GM18507 (cell line): Measurements from ENCODE around the gene LPP.

Experiments
- DNase-seq: peaks from one replicate; pipeline ENCODE4 v3.0.0; 2011; ENCODE audit warnings: low read depth; ENCODE audit not compliant: insufficient read length; ENCODE audit errors: extremely low spot score
- FAIRE-seq: peaks from 2 replicates; lab custom pipeline; 2011; peaks lifted over from hg19 to GRCh38; lab: Jason Lieb, UNC

Gene LPP

GRCh38 chr3:188187053-188187452, 33.1 kb downstream of the LPP start:
- FAIRE-seq, result no peak
- no peak for DNase-seq

- FAIRE-seq, result no peak
- no peak for DNase-seq
These were observed 35.0 kb downstream of the LPP start for GRCh38 chr3:188188911-188189310.

GRCh38 chr3:188191460-188191859, 37.5 kb downstream of the LPP start:
- no peak for DNase-seq
- no peak for FAIRE-seq

- FAIRE-seq, result no peak
These were observed 38.1 kb downstream of the LPP start for GRCh38 chr3:188192034-188192433.

GRCh38 chr3:188194332-188194731, 40.4 kb downstream of the LPP start:
- FAIRE-seq (no peak), DNase-seq (no peak)

More at GRCh38 chr3:188192034-188192433, 38.1 kb downstream of the LPP start:
- no peak for DNase-seq

- DNase-seq, result no peak
- FAIRE-seq, result no peak
These were observed 42.5 kb downstream of the LPP start for GRCh38 chr3:188196232-188196990.

GRCh38 chr3:188197388-188197847, 43.5 kb downstream of the LPP start:
- DNase-seq (no peak), FAIRE-seq (no peak)

GRCh38 chr3:188198001-188198400, 44.0 kb downstream of the LPP start:
- DNase-seq (no peak), FAIRE-seq (no peak)

- FAIRE-seq, result no peak
- DNase-seq, result no peak
These were observed 44.9 kb downstream of the LPP start for GRCh38 chr3:188198760-188199327.

GRCh38 chr3:188199386-188199785, 45.4 kb downstream of the LPP start:
- no peak for DNase-seq
- FAIRE-seq, result no peak

- FAIRE-seq (no peak), DNase-seq (no peak)
These were observed 46.5 kb downstream of the LPP start for GRCh38 chr3:188200481-188200880.

GRCh38 chr3:188202358-188203138, 48.6 kb downstream of the LPP start:
- no peak for FAIRE-seq
- DNase-seq, result no peak

GRCh38 chr3:188204526-188204925, 50.6 kb downstream of the LPP start:
- DNase-seq (no peak), FAIRE-seq (no peak)

- DNase-seq, result no peak
- no peak for FAIRE-seq
These were observed 52.0 kb downstream of the LPP start for GRCh38 chr3:188205992-188206416.

GRCh38 chr3:188206787-188207186, 52.8 kb downstream of the LPP start:
- no peak for FAIRE-seq
- no peak for DNase-seq

GRCh38 chr3:188207941-188208515, 54.1 kb downstream of the LPP start:
- no peak for FAIRE-seq
- no peak for DNase-seq

GRCh38 chr3:188208516-188208981, 54.6 kb downstream of the LPP start:
- DNase-seq (no peak), FAIRE-seq (no peak)

- FAIRE-seq, result no peak
These were observed 55.1 kb downstream of the LPP start for GRCh38 chr3:188209034-188209433.

GRCh38 chr3:188209740-188210139, 55.8 kb downstream of the LPP start:
- DNase-seq, result no peak
- FAIRE-seq, result no peak

More at GRCh38 chr3:188209034-188209433, 55.1 kb downstream of the LPP start:
- no peak for DNase-seq

GRCh38 chr3:188211476-188211875, 57.5 kb downstream of the LPP start:
- DNase-seq (no peak), FAIRE-seq (no peak)
